Measurements from ENCODE around the gene SLC6A8. TPM values are rescaled to one million over a fixed set of nuclear protein-coding genes. Genes with fewer than 3 reads are reported as not detected.
"Not testable (repeated sequence)": the region's sequence is repeated elsewhere in the genome, so short reads cannot be mapped to it uniquely, and the experiment has no call there.

The SLC6A8 gene
- total and polyA plus RNA-seq, 2 donors (not counting 3 experiments of a cell fraction or from before 2014, with no cell fraction given), result 22.7 to 23.6 TPM

DNA sequence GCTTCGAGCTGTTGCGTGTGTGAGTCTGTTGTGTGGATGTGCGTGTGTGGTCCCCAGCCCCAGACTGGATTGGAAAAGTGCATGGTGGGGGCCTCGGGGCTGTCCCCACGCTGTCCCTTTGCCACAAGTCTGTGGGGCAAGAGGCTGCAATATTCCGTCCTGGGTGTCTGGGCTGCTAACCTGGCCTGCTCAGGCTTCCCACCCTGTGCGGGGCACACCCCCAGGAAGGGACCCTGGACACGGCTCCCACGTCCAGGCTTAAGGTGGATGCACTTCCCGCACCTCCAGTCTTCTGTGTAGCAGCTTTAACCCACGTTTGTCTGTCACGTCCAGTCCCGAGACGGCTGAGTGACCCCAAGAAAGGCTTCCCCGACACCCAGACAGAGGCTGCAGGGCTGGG lies 8.4 kb downstream of the SLC6A8 start:
- ChIA-PET POLR2A (no interaction called here), CTCF (interaction anchor here (1.0 kb wide), 1 partner anchor 12 kb away, joined by 3 read pairs; no protein-coding TSS in a partner anchor)
- no TSS peak for BruUV-seq (replicated peaks)
- dilution Hi-C loops (cut with MboI; ENCODE audit: extremely low pct_ligation_motif_present, low sequenced_read_pairs), result no loop called here
- intact Hi-C loops (cut with micrococcal nuclease), result no loop called here
- Histone ChIP-seq H3K9me3 (replicated peaks; ENCODE audit: control insufficient read depth, insufficient read depth, low read length) (no peaks in the 10 kb centered on the region), H3K9me1 (replicated peaks; ENCODE audit: control insufficient read depth, extremely low read depth, insufficient read depth, low read length) (no peaks in the 10 kb centered on the region), H2AFZ (ENCODE audit: low read depth, low read length) (no peak overlapping the region), H3K9ac (replicated peaks; ENCODE audit: extremely low read depth, insufficient read depth, low read length) (no peak overlapping the region), H3K36me3 (ENCODE audit: control insufficient read depth in 2 of 2, extremely low read depth in 1 of 2, insufficient read depth in 2 of 2, low read length in 2 of 2) (peaks cover 0 to 5% of the 10 kb centered on the region in 2 experiments), H3K4me3 (replicated peaks in 1 of 3; ENCODE audit: insufficient read depth in 1 of 3, low read depth in 1 of 3, low read length in 3 of 3) (no peak overlapping the region), H3K4me1 (ENCODE audit: control insufficient read depth, extremely low read depth, insufficient read depth, low read length) (peaks cover 7% of the 10 kb centered on the region), H4K20me1 (replicated peaks; ENCODE audit: control insufficient read depth, extremely low read depth, insufficient read depth, low read length) (no peaks in the 10 kb centered on the region), H3K79me2 (ENCODE audit: control insufficient read depth, insufficient read depth, low read length) (no peaks in the 10 kb centered on the region), H3K27me3 (ENCODE audit: control insufficient read depth in 2 of 2, insufficient read depth in 2 of 2, low read length in 2 of 2) (no peaks in the 10 kb centered on the region), H3K27ac (ENCODE audit: insufficient read depth, low read depth, low read length) (no peak overlapping the region), H3K4me2 (ENCODE audit: insufficient read depth, low read length) (no peak overlapping the region)
- DNase-seq (ENCODE audit: low read depth, low spot score), result no peak
- TF ChIP-seq, protein P1, sequence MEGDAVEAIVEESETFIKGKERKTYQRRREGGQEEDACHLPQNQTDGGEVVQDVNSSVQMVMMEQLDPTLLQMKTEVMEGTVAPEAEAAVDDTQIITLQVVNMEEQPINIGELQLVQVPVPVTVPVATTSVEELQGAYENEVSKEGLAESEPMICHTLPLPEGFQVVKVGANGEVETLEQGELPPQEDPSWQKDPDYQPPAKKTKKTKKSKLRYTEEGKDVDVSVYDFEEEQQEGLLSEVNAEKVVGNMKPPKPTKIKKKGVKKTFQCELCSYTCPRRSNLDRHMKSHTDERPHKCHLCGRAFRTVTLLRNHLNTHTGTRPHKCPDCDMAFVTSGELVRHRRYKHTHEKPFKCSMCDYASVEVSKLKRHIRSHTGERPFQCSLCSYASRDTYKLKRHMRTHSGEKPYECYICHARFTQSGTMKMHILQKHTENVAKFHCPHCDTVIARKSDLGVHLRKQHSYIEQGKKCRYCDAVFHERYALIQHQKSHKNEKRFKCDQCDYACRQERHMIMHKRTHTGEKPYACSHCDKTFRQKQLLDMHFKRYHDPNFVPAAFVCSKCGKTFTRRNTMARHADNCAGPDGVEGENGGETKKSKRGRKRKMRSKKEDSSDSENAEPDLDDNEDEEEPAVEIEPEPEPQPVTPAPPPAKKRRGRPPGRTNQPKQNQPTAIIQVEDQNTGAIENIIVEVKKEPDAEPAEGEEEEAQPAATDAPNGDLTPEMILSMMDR (IDR thresholded peaks at IDR 0.05; ENCODE audit: extremely low read depth in 1 of 2, insufficient read depth in 1 of 2, low read depth in 1 of 2, low read length in 2 of 2), result no peak
- TF ChIP-seq FOS (IDR thresholded peaks at IDR 0.05; ENCODE audit: borderline replicate concordance, insufficient read depth, low read length) (no peak), MYC (IDR thresholded peaks at IDR 0.05; ENCODE audit: low read depth, low read length) (no peak), GATA2 (IDR thresholded peaks at IDR 0.05; ENCODE audit: insufficient read depth, insufficient read length, low read depth, low read length) (no peak), EZH2 (IDR thresholded peaks at IDR 0.05; ENCODE audit: borderline replicate concordance, low read depth, low read length, severe bottlenecking) (no peak), JUN (IDR thresholded peaks at IDR 0.05; ENCODE audit: borderline replicate concordance, insufficient read depth, insufficient read length, low read depth) (no peak), POLR2AphosphoS5 (IDR thresholded peaks at IDR 0.05; ENCODE audit: insufficient read depth, low read depth, low read length) (no peak), POLR2A (IDR thresholded peaks at IDR 0.05; ENCODE audit: low read depth, low read length) (no peak)
- TF ChIP-seq, protein P2, sequence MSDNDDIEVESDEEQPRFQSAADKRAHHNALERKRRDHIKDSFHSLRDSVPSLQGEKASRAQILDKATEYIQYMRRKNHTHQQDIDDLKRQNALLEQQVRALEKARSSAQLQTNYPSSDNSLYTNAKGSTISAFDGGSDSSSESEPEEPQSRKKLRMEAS (IDR thresholded peaks at IDR 0.05; ENCODE audit: insufficient read depth, insufficient read length), result no peak
- FAIRE-seq, result no peak

GRCh38 chrX:153696538-153696937 lies 8.8 kb downstream of the SLC6A8 start:
- BruUV-seq (replicated peaks); H3K9me1 ChIP-seq (replicated peaks; ENCODE audit: control insufficient read depth, extremely low read depth, insufficient read depth, low read length); DNase-seq (ENCODE audit: low read depth, low spot score); POLR2A ChIA-PET; H3K4me1 ChIP-seq (ENCODE audit: control insufficient read depth, extremely low read depth, insufficient read depth, low read length); intact Hi-C loops (cut with micrococcal nuclease); FAIRE-seq; CTCF ChIA-PET; H4K20me1 ChIP-seq (replicated peaks; ENCODE audit: control insufficient read depth, extremely low read depth, insufficient read depth, low read length); H3K9me3 ChIP-seq (replicated peaks; ENCODE audit: control insufficient read depth, insufficient read depth, low read length); H2AFZ ChIP-seq (ENCODE audit: low read depth, low read length); dilution Hi-C loops (cut with MboI; ENCODE audit: extremely low pct_ligation_motif_present, low sequenced_read_pairs); H3K79me2 ChIP-seq (ENCODE audit: control insufficient read depth, insufficient read depth, low read length); H3K27ac ChIP-seq (ENCODE audit: insufficient read depth, low read depth, low read length); H3K27me3 ChIP-seq (ENCODE audit: control insufficient read depth in 2 of 2, insufficient read depth in 2 of 2, low read length in 2 of 2); H3K36me3 ChIP-seq (ENCODE audit: control insufficient read depth in 2 of 2, extremely low read depth in 1 of 2, insufficient read depth in 2 of 2, low read length in 2 of 2); H3K4me2 ChIP-seq (ENCODE audit: insufficient read depth, low read length); H3K4me3 ChIP-seq (replicated peaks in 1 of 3; ENCODE audit: insufficient read depth in 1 of 3, low read depth in 1 of 3, low read length in 3 of 3); H3K9ac ChIP-seq (replicated peaks; ENCODE audit: extremely low read depth, insufficient read depth, low read length): not testable (repeated sequence)
